Astrocyte of the cerebellum (primary cell): ENCODE measurements around the gene USP15.

Experiments
- DNase-seq: peaks from one replicate; pipeline ENCODE4 v3.0.0-alpha.2; 2011; ENCODE audit warnings: low read depth
- H3K4me3 ChIP-seq: 2 replicates; pipeline ENCODE4 v1.5.1; 2011; ENCODE audit warnings: mild to moderate bottlenecking, low read depth, low read length, moderate library complexity
- in situ Hi-C: cut with HindIII; loops from 2 replicates; pipeline ENCODE4 v1.10.0; 2017; ENCODE audit warnings: low sequenced_read_pairs
- TF ChIP-seq, protein P1 (sequence below): IDR thresholded peaks from 2 replicates; pipeline ENCODE4 v1.5.1; 2012; ENCODE audit warnings: low read length, low read depth, moderate library complexity, mild to moderate bottlenecking; ENCODE audit errors: missing control alignments

USP15 gene

DNA sequence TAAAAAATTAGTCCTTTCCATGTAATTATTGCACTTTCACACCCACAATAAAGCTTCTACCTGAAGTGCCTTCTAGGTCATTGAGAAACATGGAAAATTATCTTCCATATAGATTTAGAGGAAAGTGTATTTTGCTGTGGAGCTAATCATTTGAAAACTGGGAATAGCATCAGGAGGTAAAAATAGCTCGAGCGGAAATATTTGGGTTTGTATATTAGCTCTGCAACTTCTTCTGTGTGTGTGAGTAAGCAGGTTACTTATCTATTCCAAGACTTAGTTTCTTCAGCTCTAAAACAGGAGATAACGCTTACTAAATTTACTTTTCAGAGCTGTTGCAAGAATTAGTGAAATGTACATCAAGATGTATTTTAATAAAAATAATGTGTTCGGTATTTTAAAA is 111.5 kb downstream of the USP15 start:
- in situ Hi-C loops: no loop called here
- no peak for DNase-seq
- H3K4me3 ChIP-seq: no peak overlapping the region
- TF ChIP-seq, protein P1, sequence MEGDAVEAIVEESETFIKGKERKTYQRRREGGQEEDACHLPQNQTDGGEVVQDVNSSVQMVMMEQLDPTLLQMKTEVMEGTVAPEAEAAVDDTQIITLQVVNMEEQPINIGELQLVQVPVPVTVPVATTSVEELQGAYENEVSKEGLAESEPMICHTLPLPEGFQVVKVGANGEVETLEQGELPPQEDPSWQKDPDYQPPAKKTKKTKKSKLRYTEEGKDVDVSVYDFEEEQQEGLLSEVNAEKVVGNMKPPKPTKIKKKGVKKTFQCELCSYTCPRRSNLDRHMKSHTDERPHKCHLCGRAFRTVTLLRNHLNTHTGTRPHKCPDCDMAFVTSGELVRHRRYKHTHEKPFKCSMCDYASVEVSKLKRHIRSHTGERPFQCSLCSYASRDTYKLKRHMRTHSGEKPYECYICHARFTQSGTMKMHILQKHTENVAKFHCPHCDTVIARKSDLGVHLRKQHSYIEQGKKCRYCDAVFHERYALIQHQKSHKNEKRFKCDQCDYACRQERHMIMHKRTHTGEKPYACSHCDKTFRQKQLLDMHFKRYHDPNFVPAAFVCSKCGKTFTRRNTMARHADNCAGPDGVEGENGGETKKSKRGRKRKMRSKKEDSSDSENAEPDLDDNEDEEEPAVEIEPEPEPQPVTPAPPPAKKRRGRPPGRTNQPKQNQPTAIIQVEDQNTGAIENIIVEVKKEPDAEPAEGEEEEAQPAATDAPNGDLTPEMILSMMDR: no peak

DNA sequence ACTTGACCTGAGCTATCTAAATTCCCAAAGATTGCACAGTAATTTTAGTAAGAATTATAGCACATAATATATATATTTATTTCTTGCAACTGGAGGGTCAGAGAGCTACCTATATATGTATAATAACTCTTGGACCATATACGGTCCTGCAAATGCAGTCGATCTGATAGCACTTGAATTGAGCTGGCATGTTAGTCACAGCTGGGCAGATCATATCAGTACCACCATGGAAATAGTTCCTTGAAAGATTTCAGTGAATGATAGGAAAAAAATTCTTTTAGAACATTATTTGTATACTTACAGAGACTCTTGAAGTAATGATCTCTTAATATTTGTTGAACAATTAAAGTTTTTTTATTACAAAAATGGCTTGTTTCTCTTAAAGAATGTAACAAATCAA is 111.9 kb downstream of the USP15 start:
- in situ Hi-C loops: no loop called here

DNA sequence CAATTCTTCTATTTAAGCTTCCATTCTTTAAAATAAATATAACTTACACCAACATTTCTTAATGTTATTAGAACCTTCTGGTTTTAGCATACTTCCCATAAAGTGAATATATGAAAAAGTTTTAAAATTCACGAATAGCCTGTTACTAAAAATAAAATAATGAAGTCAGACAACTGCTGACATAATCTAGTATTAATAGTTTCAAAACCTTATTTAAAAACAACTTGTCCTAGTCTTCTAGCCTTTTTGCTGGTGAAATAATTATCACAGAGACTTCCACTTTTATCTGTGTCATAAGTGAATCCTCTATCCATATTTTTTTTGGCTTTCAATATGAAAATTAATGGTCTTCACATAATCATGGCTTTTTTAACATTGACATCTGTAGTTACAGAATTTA is 112.6 kb downstream of the USP15 start:
- no peak overlapping the region for H3K4me3 ChIP-seq
- TF ChIP-seq, protein P1: no peak
- in situ Hi-C loops: no loop called here
- DNase-seq: no peak

More for the DNA sequence above, 111.9 kb downstream of the USP15 start:
- DNase-seq: no peak
- H3K4me3 ChIP-seq: no peak overlapping the region
- TF ChIP-seq, protein P1: no peak

DNA sequence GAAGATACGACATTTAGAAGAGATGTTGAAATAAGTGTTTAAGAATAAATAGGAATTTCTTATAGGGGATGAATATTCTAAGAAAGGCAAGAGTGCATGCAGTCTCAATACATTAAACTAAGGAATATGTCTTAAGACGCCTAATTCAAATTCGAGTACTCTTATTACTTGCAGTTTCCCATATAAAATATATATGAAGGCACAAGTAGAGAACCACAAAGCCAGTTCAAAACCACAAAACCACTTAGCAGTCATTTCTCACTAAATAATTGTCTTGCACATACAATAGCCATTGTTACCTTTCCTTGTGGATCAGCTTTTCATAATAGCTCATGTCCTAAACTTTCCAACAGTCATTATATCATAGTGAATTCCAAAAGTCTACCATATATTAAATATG is 115.4 kb downstream of the USP15 start:
- in situ Hi-C loops: no loop called here

DNA sequence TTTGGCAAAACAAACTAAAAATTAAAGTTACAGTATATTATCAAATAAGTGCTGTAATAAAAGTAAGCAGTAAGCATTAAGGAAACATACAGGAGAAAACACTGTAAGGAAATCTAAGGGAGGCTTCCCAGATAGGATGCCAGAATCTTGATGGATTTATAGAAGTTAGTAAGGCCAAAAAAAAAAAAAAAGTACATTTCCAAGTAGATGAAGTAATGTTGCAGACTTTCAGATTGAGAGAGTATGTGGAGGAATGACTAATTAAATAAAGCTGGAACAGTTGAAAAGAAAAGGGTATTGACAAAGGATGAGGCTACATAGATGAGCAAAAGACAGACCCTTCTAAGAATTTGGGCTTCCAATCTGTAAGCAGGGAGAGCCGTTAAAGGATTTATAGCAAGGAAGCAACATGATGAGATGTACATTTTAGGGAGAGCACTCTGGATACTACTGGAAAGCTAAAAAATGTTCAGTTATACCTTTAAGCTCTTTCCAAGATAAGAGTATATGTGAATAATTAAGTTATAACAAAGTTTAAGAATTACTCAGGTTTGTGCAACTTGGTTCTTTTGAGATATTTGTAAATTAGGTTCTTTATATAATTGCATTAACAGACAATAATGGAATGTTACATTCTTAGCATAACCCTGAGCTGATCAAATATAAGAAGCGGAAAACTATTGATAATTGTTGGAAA is 119.0 kb downstream of the USP15 start:
- TF ChIP-seq, protein P1: no peak
- in situ Hi-C loops: no loop called here
- no peak overlapping the region for H3K4me3 ChIP-seq
- DNase-seq: no peak

More for the DNA sequence above, 115.4 kb downstream of the USP15 start:
- TF ChIP-seq, protein P1: no peak
- DNase-seq: no peak
- no peak overlapping the region for H3K4me3 ChIP-seq

DNA sequence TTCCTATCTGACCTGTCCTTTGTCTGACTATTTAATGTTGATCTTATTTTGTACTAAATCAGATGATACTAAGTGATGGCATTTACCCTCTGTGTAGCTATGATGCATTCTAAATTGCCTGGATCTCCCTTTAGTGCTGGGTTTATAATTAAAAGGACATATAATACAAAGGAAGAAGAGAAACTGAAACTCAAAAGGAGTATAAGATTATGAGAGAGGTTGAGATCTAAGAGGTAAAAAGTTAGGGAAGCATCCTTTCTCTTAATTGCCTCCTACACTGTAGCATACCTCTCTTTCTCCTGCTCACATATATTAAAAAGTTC is 119.5 kb downstream of the USP15 start:
- in situ Hi-C loops: no loop called here
- TF ChIP-seq, protein P1: no peak
- DNase-seq: no peak
- no peak overlapping the region for H3K4me3 ChIP-seq
